Measurements from ENCODE around the gene EIF5. TPM values are rescaled to one million over a fixed set of nuclear protein-coding genes. Genes with fewer than 3 reads are reported as not detected.

The EIF5 gene
- total and polyA plus RNA-seq, 2 of the 8 experiments (the other 6 are each of a cell fraction or from before 2014, with no cell fraction given) = 179 to 323 TPM

DNA sequence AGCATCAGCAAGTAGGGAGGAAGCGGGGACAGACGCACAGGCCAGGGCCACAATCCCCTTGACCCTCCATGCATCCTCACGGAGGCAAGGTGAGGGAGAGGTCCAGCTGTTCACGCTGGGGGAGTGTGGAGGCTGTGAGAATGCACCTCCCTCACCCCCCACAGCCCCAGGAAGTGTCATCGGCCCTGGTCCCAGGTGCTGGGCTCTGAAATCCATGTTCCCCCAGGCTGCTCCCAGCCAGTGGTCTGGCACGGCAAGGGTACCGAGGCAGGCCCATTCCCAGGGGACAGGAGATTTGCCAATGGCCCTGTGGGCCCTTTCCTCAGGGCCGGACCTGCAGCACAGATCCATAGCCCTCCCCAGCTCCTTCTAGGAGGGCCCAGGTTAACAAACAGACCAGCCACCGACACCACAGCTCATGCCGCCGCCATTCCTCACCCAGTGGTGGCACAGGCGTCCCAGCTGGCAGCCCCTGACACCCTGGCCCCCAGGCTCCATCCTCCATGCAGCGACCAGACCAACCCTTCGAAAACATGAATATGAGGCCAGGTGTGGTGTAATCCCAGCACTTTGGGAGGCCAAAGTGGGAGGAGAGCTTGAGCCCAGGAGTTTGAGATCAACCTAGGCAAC is 21.9 kb upstream of the EIF5 start:
- Histone ChIP-seq H3K4me3 (ENCODE audit: extremely low read depth in 1 of 4, insufficient read depth in 2 of 4, low read depth in 3 of 4, low read length in 4 of 4) (no peak overlapping the region), H3K27ac (ENCODE audit: low read depth, low read length) (no peak overlapping the region), H4K20me1 (replicated peaks in 1 of 2; ENCODE audit: control insufficient read depth in 1 of 2, insufficient read depth in 2 of 2, low read length in 2 of 2) (no peaks in the 10 kb centered on the region), H3K4me2 (ENCODE audit: insufficient read depth in 1 of 2, low read depth in 2 of 2, low read length in 2 of 2) (no peak overlapping the region), H2BK5ac (ENCODE audit: low read depth, low read length) (no peak overlapping the region; the same call in 1 of the 2 replicates), H2BK120ac (replicated peaks; ENCODE audit: low read depth, low read length) (no peak overlapping the region), H4K91ac (replicated peaks; ENCODE audit: insufficient read length, low read length) (peak overlapping the region; percentile 80), H2BK15ac (ENCODE audit: low read length) (0 out of 2 replicates have a peak overlapping the region, but pooled peaks have one; percentile 46), H3K79me2 (ENCODE audit: control insufficient read depth in 1 of 2, insufficient read depth in 2 of 2, low read length in 2 of 2) (no peaks in the 10 kb centered on the region), H2BK12ac (ENCODE audit: low read depth, low read length) (peak overlapping the region; percentile 50; the same call in 1 of the 2 replicates), H3K56ac (replicated peaks; ENCODE audit: insufficient read length, low read depth, low read length) (no peak overlapping the region), H3K27me3 (replicated peaks in 1 of 4; ENCODE audit: control insufficient read depth in 3 of 4, extremely low read depth in 1 of 4, insufficient read depth in 3 of 4, low read length in 3 of 4) (no peaks in the 10 kb centered on the region), H2AFZ (ENCODE audit: low read length) (no peak overlapping the region), H3K79me1 (ENCODE audit: low read depth, low read length) (no peaks in the 10 kb centered on the region), H3K4ac (replicated peaks; ENCODE audit: insufficient read length, low read depth, low read length) (no peak overlapping the region), H4K5ac (ENCODE audit: insufficient read length, low read depth, low read length) (no peak overlapping the region), H4K8ac (ENCODE audit: extremely low read depth, insufficient read depth, low read length) (no peak overlapping the region), H2AK5ac (ENCODE audit: low read depth, low read length) (no peak overlapping the region), H3K14ac (ENCODE audit: insufficient read length) (no peak overlapping the region), H3K23ac (ENCODE audit: insufficient read length) (no peak overlapping the region), H3K18ac (ENCODE audit: extremely low read depth, low read length) (no peak overlapping the region; the same call in 1 of the 2 replicates), H3K4me1 (replicated peaks in 1 of 4; ENCODE audit: control insufficient read depth in 3 of 4, insufficient read depth in 4 of 4, low read length in 3 of 4) (peaks cover 0 to 8% (median 3%) of the 10 kb centered on the region in 4 experiments; a peak in 6 of 7 replicates), H2BK20ac (ENCODE audit: low read length) (no peak overlapping the region), H3K9ac (replicated peaks in 1 of 4; ENCODE audit: extremely low read depth in 1 of 4, low read depth in 3 of 4, low read length in 3 of 4) (no peak overlapping the region), H3K36me3 (ENCODE audit: control insufficient read depth in 2 of 4, insufficient read depth in 4 of 4, low read length in 3 of 4) (no peaks in the 10 kb centered on the region), H3K9me3 (ENCODE audit: insufficient read depth in 2 of 2, low read depth in 1 of 2, low read length in 1 of 2) (no peaks in the 10 kb centered on the region), H3K23me2 (ENCODE audit: low read depth, low read length) (no peaks in the 10 kb centered on the region)
- FAIRE-seq = no peak
- no peak for TF ChIP-seq MAFK (IDR thresholded peaks at IDR 0.05; ENCODE audit: low read depth, low read length)
- TF ChIP-seq SIX5 (IDR thresholded peaks at IDR 0.05; ENCODE audit: low read depth, low read length) = no peak
- TF ChIP-seq BRCA1 (IDR thresholded peaks at IDR 0.05; ENCODE audit: low read depth, low read length) = no peak
- no peak for TF ChIP-seq CHD1 (IDR thresholded peaks at IDR 0.05; ENCODE audit: low read depth, low read length)
- CTCF ChIA-PET (ENCODE audit: partially characterized antibody) = interaction anchor here (0.9 to 2.5 kb wide), 6 partner anchors 9 to 234 kb away, joined by 3 to 13 read pairs (median 3); no protein-coding TSS in a partner anchor
- DNase-seq (ENCODE audit: low read depth in 1 of 2, low spot score in 2 of 2) = no peak
- POLR2A ChIA-PET (ENCODE audit: partially characterized antibody) = interaction anchor here (1.5 to 6.0 kb wide), 2 partner anchors 23 to 28 kb away, joined by 3 to 37 read pairs; partner anchors contain the start of gene EIF5
- WGBS, 2 experiments (ENCODE audit: extremely low coverage in 1 of 2, insufficient coverage in 1 of 2, insufficient read length in 1 of 2, insufficient replicate concordance in 2 of 2, low coverage in 1 of 2, low lambda C conversion rate in 2 of 2, missing lambda C conversion rate in 1 of 2) = 95% methylated on average over 12 of the region's 14 CpGs; no CpG with 5 or more reads in 1 of the 2 experiments
